Adrenal gland (tissue), 12 donors: Measurements from ENCODE around the gene YTHDC2. TPM values are rescaled to one million over a fixed set of nuclear protein-coding genes. Genes with fewer than 3 reads are reported as not detected.

Source experiments
- DNase-seq, 7 donors: peaks; one replicate each; pipeline ENCODE4 v3.0.0-alpha.2; 2019 to 2020
- H3K27ac ChIP-seq, 5 donors: fragments of 200-600 bp; sonication (generic) in 4 of 5; 1 replicate in 3 of 5; 2 replicates in 2 of 5; pipeline versions ENCODE4 v1.5.1 to v1.8.0; 2016 to 2020; ENCODE audit warnings: mild to moderate bottlenecking in 1 of 5
- H3K27me3 ChIP-seq: fragments of 200-600 bp; 2 replicates; pipeline ENCODE4 v1.8.0; 2021
- H3K36me3 ChIP-seq, 2 donors: fragments of 200-600 bp; replicated peaks in 1 of 2; 1 replicate in 1 of 2; 2 replicates in 1 of 2; pipeline versions ENCODE4 v1.5.1 to v1.8.0; 2018 to 2022
- H3K4me1 ChIP-seq, 2 donors: fragments of 200-600 bp; replicated peaks in 1 of 2; 1 replicate in 1 of 2; 2 replicates in 1 of 2; pipeline versions ENCODE4 v1.5.1 to v1.8.0; 2018 to 2021
- H3K4me3 ChIP-seq, 4 donors: fragments of 200-600 bp; sonication (generic) in 3 of 4; one replicate each; pipeline ENCODE4 v1.5.1; 2016 to 2018
- H3K9me3 ChIP-seq, 3 donors: fragments of 200-600 bp; sonication (generic) in 1 of 3; replicated peaks in 1 of 3; 1 replicate in 2 of 3; 2 replicates in 1 of 3; pipeline versions ENCODE4 v1.5.1 to v1.8.0; 2016 to 2021
- POLR2A ChIP-seq, 2 donors: fragments of 450-650 bp; IDR thresholded peaks; one replicate each; pipeline ENCODE4 v1.6.1; 2017; ENCODE audit warnings: antibody characterized with exemption in 2 of 2, mild to moderate bottlenecking in 2 of 2, moderate library complexity in 1 of 2
- WGBS, 4 donors: extraction: QIAGEN DNeasy Blood & Tissue Kit in 2 of 4; methylation state at CpG; one replicate each; pipeline versions ENCODE4 v1.1.5 to v1.1.7; 2013 to 2017; 5-methylcytosine and 5-hydroxymethylcytosine counted together
- intact Hi-C, 2 donors: fragments of 100-400 bp; cut with DNase I; formaldehyde crosslinking; loops; one replicate each; pipeline versions ENCODE4 v1.14.1 to v1.15.0; 2022 to 2023
- polyA plus RNA-seq, 3 donors: library from polyadenylated mRNA; stranded (reverse); fragments of 200-250 nt in 2 of 3; fragments of 350-450 nt in 1 of 3; fragmentation: Illumina TruSeq in 1 of 3; extraction: RNeasy Lipid Tissue Mini Kit (QIAGEN cat#74804) in 1 of 3; gene quantifications; one replicate each; pipeline ENCODE4 v1.2.3, GENCODE V29; 2013 to 2014
- total RNA-seq, 9 donors: library from RNA; depleted of rRNA in 4 of 9; stranded (reverse); fragments of >200 nt in 4 of 9; fragments of 120-200 nt in 1 of 9; fragmentation: NEBNext Ultra II Directional in 1 of 9; extraction: Animal tissue kit (Norgen Biotek cat#: 25700) in 1 of 9; gene quantifications; one replicate each; pipeline versions ENCODE4 v1.1.0 to v1.2.4, GENCODE V29; 2013 to 2023
- TF ChIP-seq, protein P1 (sequence below), 6 experiments: fragments of 450-650 bp in 4 of 6; fragments of 200-600 bp in 2 of 6; sonication (generic) in 1 of 6; IDR thresholded peaks; 1 replicate in 5 of 6; 2 replicates in 1 of 6; pipeline versions ENCODE4 v1.5.1 to v1.8.0; 2016 to 2021; ENCODE audit warnings: antibody characterized with exemption in 6 of 6, mild to moderate bottlenecking in 2 of 6, moderate library complexity in 1 of 6
- donor health status: healthy with polysubstance abuse.
- donor health status: Bipolar disorder and iron deficiency.
- donor health status: DM: yes; HTN: yes; CAD: no.
- donor health status: DM: no; HTN: no; CAD: no.
- donor health status: DM: no; HTN: no; CAD: no.
- donor health status: DM: yes; HTN: yes; CAD: no.

The YTHDC2 gene
- total and polyA plus RNA-seq, 12 donors = 10.3 to 34.9 (median 23.6) TPM

DNA sequence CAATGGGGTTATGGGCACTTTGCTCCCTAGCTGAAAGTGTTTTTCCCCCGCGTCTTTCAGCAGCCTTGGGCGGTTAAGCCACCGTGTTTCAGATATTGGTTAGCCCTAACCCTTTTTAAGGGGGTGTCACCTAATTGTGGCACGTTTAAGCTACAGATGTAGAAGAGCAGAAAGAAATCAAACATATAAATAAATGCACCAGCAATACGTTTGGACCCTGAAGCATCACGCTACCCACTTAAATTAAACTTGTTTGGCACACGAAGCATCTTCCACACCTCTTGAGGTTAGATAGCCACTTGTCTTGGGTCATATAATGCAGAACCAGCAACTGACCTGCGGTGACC, 768 bp downstream of the YTHDC2 start:
- WGBS, 4 donors = 10 to 12% (median 11%) methylated on average over 9 of the region's 9 CpGs
- TF ChIP-seq POLR2A (IDR thresholded peaks at IDR 0.05) = no peak
- TF ChIP-seq, protein P1, sequence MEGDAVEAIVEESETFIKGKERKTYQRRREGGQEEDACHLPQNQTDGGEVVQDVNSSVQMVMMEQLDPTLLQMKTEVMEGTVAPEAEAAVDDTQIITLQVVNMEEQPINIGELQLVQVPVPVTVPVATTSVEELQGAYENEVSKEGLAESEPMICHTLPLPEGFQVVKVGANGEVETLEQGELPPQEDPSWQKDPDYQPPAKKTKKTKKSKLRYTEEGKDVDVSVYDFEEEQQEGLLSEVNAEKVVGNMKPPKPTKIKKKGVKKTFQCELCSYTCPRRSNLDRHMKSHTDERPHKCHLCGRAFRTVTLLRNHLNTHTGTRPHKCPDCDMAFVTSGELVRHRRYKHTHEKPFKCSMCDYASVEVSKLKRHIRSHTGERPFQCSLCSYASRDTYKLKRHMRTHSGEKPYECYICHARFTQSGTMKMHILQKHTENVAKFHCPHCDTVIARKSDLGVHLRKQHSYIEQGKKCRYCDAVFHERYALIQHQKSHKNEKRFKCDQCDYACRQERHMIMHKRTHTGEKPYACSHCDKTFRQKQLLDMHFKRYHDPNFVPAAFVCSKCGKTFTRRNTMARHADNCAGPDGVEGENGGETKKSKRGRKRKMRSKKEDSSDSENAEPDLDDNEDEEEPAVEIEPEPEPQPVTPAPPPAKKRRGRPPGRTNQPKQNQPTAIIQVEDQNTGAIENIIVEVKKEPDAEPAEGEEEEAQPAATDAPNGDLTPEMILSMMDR (IDR thresholded peaks at IDR 0.05) = no peak
- peak overlapping the region; percentile 7 to 99 (median 69) for H3K4me3 ChIP-seq
- H3K4me1 ChIP-seq = peaks cover 0 to 31% of the 10 kb centered on the region in 2 donors
- intact Hi-C loops = loop anchor here in 1 of 2 donors (10.0 kb wide), 1 partner anchor 529 kb away; no protein-coding TSS in a partner anchor
- peak overlapping the region; percentile 58 to 96 (median 95) for H3K27ac ChIP-seq
- H3K27me3 ChIP-seq = no peaks in the 10 kb centered on the region
- H3K36me3 ChIP-seq = no peaks in the 10 kb centered on the region
- no peaks in the 10 kb centered on the region for H3K9me3 ChIP-seq
- no peak for DNase-seq

DNA sequence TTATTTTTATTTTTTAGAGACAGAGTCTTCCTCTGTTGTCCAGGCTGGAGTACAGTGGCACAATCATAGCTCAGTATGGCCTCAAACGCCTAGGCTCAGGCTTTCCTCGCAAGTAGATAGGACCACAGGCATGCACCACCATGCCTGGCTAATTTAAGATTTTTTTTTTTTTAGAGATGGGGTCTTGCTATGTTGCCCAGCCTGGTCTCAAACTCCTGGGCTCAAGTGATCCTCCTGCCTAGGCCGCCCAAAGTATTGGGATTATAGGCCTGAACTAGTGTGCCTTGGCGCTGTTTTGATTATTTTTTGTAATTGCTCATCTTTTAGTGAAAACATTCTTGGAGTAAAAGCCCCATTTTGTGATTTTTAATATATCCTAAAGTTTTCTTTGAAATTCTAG, 5.4 kb downstream of the YTHDC2 start:
- intact Hi-C loops = loop anchor here in 1 of 2 donors (10.0 kb wide), 1 partner anchor 534 kb away; no protein-coding TSS in a partner anchor
- TF ChIP-seq, protein P1 (IDR thresholded peaks at IDR 0.05) = no peak
- no peak for TF ChIP-seq POLR2A (IDR thresholded peaks at IDR 0.05)
- H3K27ac ChIP-seq = no peak overlapping the region
- peaks cover 8 to 65% of the 10 kb centered on the region in 2 donors for H3K4me1 ChIP-seq
- no peaks in the 10 kb centered on the region for H3K9me3 ChIP-seq
- WGBS, 4 donors = 96 to 98% (median 97%) methylated on average over 4 of the region's 4 CpGs
- no peaks in the 10 kb centered on the region for H3K36me3 ChIP-seq
- no peak for DNase-seq
- no peak overlapping the region for H3K4me3 ChIP-seq
- no peaks in the 10 kb centered on the region for H3K27me3 ChIP-seq

DNA sequence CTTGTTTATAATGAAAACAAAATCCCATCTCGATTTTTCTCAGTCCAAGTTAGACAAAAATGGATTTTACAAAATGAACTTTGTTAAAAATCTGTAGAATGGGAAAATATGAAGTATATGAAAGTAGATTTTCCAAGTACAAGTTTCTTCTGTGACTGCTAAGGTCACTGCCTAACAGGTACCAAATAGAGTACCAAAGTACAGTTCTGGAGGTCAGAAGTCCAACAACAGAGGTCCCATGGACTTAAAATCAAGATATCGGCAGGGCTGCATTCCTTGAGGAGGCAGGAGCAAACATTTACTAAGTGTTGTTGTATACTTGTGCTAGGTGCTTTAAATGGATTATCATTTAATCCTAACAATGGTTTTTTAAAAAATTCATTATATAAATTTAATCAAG, 5.9 kb downstream of the YTHDC2 start:
- 83 to 92% (median 88%) methylated on average over 2 of the region's 2 CpGs for WGBS, 4 donors
- Histone ChIP-seq H3K36me3 (no peaks in the 10 kb centered on the region), H3K9me3 (no peaks in the 10 kb centered on the region), H3K27me3 (no peaks in the 10 kb centered on the region), H3K4me1 (peaks cover 8 to 69% of the 10 kb centered on the region in 2 donors), H3K27ac (no peak overlapping the region), H3K4me3 (no peak overlapping the region)
- intact Hi-C loops = loop anchor here in 1 of 2 donors (10.0 kb wide), 1 partner anchor 535 kb away; no protein-coding TSS in a partner anchor
- TF ChIP-seq POLR2A (IDR thresholded peaks at IDR 0.05) = no peak
- TF ChIP-seq, protein P1 (IDR thresholded peaks at IDR 0.05) = no peak
- DNase-seq = no peak

- Histone ChIP-seq H3K4me3 (no peak overlapping the region), H3K27ac (peak overlapping the region in 2 of 5 donors; percentile 45 to 58), H3K9me3 (no peaks in the 10 kb centered on the region), H3K4me1 (peaks cover 12 to 70% of the 10 kb centered on the region in 2 donors), H3K36me3 (no peaks in the 10 kb centered on the region), H3K27me3 (no peaks in the 10 kb centered on the region)
- TF ChIP-seq, protein P1 (IDR thresholded peaks at IDR 0.05) = no peak
- TF ChIP-seq POLR2A (IDR thresholded peaks at IDR 0.05) = no peak
- peak in 6 of 7 donors; percentile 35 to 57 (median 54) for DNase-seq
- intact Hi-C loops = no loop called here
Measured at GRCh38 chr5:113520429-113520828, 6.9 kb downstream of the YTHDC2 start.
